HepG2 (cell line): ENCODE results near the gene TNNI3. TPM values are rescaled to one million over a fixed set of nuclear protein-coding genes. Genes with fewer than 3 reads are reported as not detected.
A peak's percentile ranks its signal among the peaks of the same experiment; 100 is the strongest.

Experiments
- ETV6 ChIP-seq: sonication (generic); formaldehyde crosslinking; conservative IDR thresholded peaks from 2 replicates; pipeline ENCODE4 v1.4.0; 2020; ENCODE audit warnings: missing genetic modification reagents
- GLI4 ChIP-seq: sonication (generic); formaldehyde crosslinking; IDR thresholded peaks from 2 replicates; pipeline ENCODE4 v1.5.1; 2020; ENCODE audit warnings: missing genetic modification reagents, mild to moderate bottlenecking, moderate library complexity, borderline replicate concordance
- GLMP ChIP-seq: sonication (generic); formaldehyde crosslinking; IDR thresholded peaks from 2 replicates; pipeline ENCODE4 v1.9.0; 2021; ENCODE audit warnings: missing genetic modification reagents, mild to moderate bottlenecking, borderline replicate concordance
- HNF1B ChIP-seq: sonication (generic); formaldehyde crosslinking; IDR thresholded peaks from 2 replicates; pipeline ENCODE4 v1.5.1; 2020; ENCODE audit warnings: mild to moderate bottlenecking, moderate library complexity, missing genetic modification reagents
- JUN ChIP-seq: sonication (generic); formaldehyde crosslinking; IDR thresholded peaks from 2 replicates; pipeline ENCODE4 v1.4.0; 2020; ENCODE audit warnings: mild to moderate bottlenecking, missing genetic modification reagents
- KLF13 ChIP-seq: sonication (generic); formaldehyde crosslinking; IDR thresholded peaks from 2 replicates; pipeline ENCODE4 v1.4.0; 2020; ENCODE audit warnings: mild to moderate bottlenecking, missing genetic modification reagents
- MIER2 ChIP-seq: IDR thresholded peaks from 2 replicates; pipeline ENCODE4 v1.6.1; 2016; ENCODE audit warnings: missing biosample characterization, missing genetic modification reagents
- NR2F2 ChIP-seq: IDR thresholded peaks from 2 replicates; pipeline ENCODE4 v1.6.1; 2012; ENCODE audit warnings: low read depth, inconsistent platforms, borderline replicate concordance
- PAXIP1 ChIP-seq: sonication (generic); formaldehyde crosslinking; conservative IDR thresholded peaks from 2 replicates; pipeline ENCODE4 v1.4.0; 2020; ENCODE audit warnings: mild to moderate bottlenecking, missing genetic modification reagents, moderate library complexity
- RXRB ChIP-seq: IDR thresholded peaks from 2 replicates; pipeline ENCODE4 v1.6.1; 2016; ENCODE audit warnings: borderline replicate concordance, missing genetic modification reagents, missing compliant biosample characterization
- ZNF343 ChIP-seq: sonication (generic); formaldehyde crosslinking; IDR thresholded peaks from 2 replicates; pipeline ENCODE4 v1.4.0; 2020; ENCODE audit warnings: mild to moderate bottlenecking, missing genetic modification reagents
- ZNF468 ChIP-seq: sonication (generic); formaldehyde crosslinking; IDR thresholded peaks from 2 replicates; pipeline ENCODE4 v1.8.0; 2022; ENCODE audit warnings: mild to moderate bottlenecking, moderate library complexity, missing genetic modification reagents
- ZNF574 ChIP-seq: sonication (generic); formaldehyde crosslinking; IDR thresholded peaks from 2 replicates; pipeline ENCODE4 v1.4.0; 2020; ENCODE audit warnings: missing genetic modification reagents
- ZNF687 ChIP-seq: sonication (generic); formaldehyde crosslinking; IDR thresholded peaks from 2 replicates; pipeline ENCODE4 v1.5.1; 2020; ENCODE audit warnings: mild to moderate bottlenecking, missing genetic modification reagents, moderate library complexity
- polyA plus RNA-seq, 8 experiments: library from polyadenylated mRNA; depleted of rRNA in 3 of 8; stranded (reverse) in 7 of 8; unstranded in 1 of 8; fragments of >200 nt; fragmentation: Illumina TruSeq in 4 of 8; extraction: Trizol in 4 of 8; gene quantifications; 2 replicates each; pipeline versions ENCODE4 v1.2.1 to v1.2.3, GENCODE V29; 2011 to 2016; ENCODE audit warnings: low read depth in 4 of 8, missing spikeins in 1 of 8, mixed read lengths in 1 of 8; ENCODE audit not compliant: insufficient read depth in 1 of 8
- total RNA-seq, 5 experiments: library from RNA; depleted of rRNA; stranded (reverse); fragments of >200 nt; fragmentation: Illumina TruSeq; extraction: Trizol; gene quantifications; 2 replicates each; pipeline ENCODE4 v1.2.3, GENCODE V29; 2016; ENCODE audit warnings: low read depth in 1 of 5

Gene TNNI3
- total and polyA plus RNA-seq, 2 of the 13 experiments (the other 11 are each of a cell fraction or from before 2014, with no cell fraction given) = 3.5 to 3.7 TPM

- TF ChIP-seq PAXIP1 (CRISPR knock-in tag) (no peak), GLMP (CRISPR knock-in tag) (no peak), RXRB (no peak; the same call in 1 of the 2 replicates), HNF1B (CRISPR knock-in tag) (peak; percentile 64; the same call in 1 of the 2 replicates), NR2F2 (no peak), MIER2 (CRISPR knock-in tag) (no peak), ZNF343 (CRISPR knock-in tag) (no peak), GLI4 (CRISPR knock-in tag) (no peak), ETV6 (CRISPR knock-in tag) (no peak), ZNF687 (CRISPR knock-in tag) (peak; percentile 57), JUN (no peak), KLF13 (CRISPR knock-in tag) (no peak), ZNF574 (CRISPR knock-in tag) (peak; percentile 46; the same call in 1 of the 2 replicates), ZNF468 (CRISPR knock-in tag) (no peak)
These were observed 2.8 kb upstream of the TNNI3 start (continued) for GRCh38 chr19:55160128-55160985.
